WTC11 (cell line): ENCODE measurements around the gene TMEM150B. TPM values are rescaled to one million over a fixed set of nuclear protein-coding genes. Genes with fewer than 3 reads are reported as not detected.

Experiments used
- ATAC-seq: fragments of 200-7000 bp; cut with Tn5 transposase; 2 replicates; pipeline ENCODE4 v1.10.0; 2021; ENCODE audit warnings: mild to moderate bottlenecking, moderate library complexity
- CTCF ChIA-PET: fragments of 300-600 bp; sonication (Branson Sonifier 250); formaldehyde crosslinking; loops from one replicate; lab custom pipeline; 2021; ENCODE audit warnings: antibody characterized with exemption; lab: Charles Lee
- POLR2A ChIA-PET: fragments of 350-600 bp; sonication (Branson Sonifier 250); formaldehyde crosslinking; loops from one replicate; lab custom pipeline; 2021; ENCODE audit warnings: antibody characterized with exemption; lab: Charles Lee
- DNase-seq: peaks from one replicate; pipeline ENCODE4 v3.0.0; 2021; ENCODE audit warnings: low spot score
- H3K27ac Mint-ChIP-seq: 2 replicates; pipeline ENCODE4 v1.8.0; 2021; ENCODE audit warnings: mixed read lengths
- H3K27me3 Mint-ChIP-seq: 2 replicates; pipeline ENCODE4 v1.8.0; 2021; ENCODE audit warnings: low read depth, mild to moderate bottlenecking, moderate library complexity, mixed read lengths
- H3K36me3 Mint-ChIP-seq: 2 replicates; pipeline ENCODE4 v1.8.0; 2021; ENCODE audit warnings: mixed read lengths
- H3K4me1 Mint-ChIP-seq: 2 replicates; pipeline ENCODE4 v1.8.0; 2022; ENCODE audit warnings: mixed read lengths
- H3K4me3 Mint-ChIP-seq: 2 replicates; pipeline ENCODE4 v1.8.0; 2021; ENCODE audit warnings: mild to moderate bottlenecking, moderate library complexity, mixed read lengths
- H3K9me3 Mint-ChIP-seq: 2 replicates; pipeline ENCODE4 v1.8.0; 2021; ENCODE audit warnings: mixed read lengths
- ETV6 ChIP-seq: sonication (generic); formaldehyde crosslinking; IDR thresholded peaks from 2 replicates; pipeline ENCODE4 v1.8.1; 2022; ENCODE audit warnings: mild to moderate bottlenecking, missing genetic modification reagents
- FOXP4 ChIP-seq: sonication (generic); formaldehyde crosslinking; IDR thresholded peaks from 2 replicates; pipeline ENCODE4 v1.8.0; 2022; ENCODE audit warnings: mild to moderate bottlenecking, missing genetic modification reagents
- JAZF1 ChIP-seq: fragments of 250-450 bp; sonication (Bioruptor Pico); IDR thresholded peaks from 2 replicates; pipeline ENCODE4 v1.9.0; 2021; ENCODE audit warnings: moderate library complexity, mild to moderate bottlenecking, inconsistent platforms
- NR3C1 ChIP-seq: sonication (generic); formaldehyde crosslinking; conservative IDR thresholded peaks from 2 replicates; pipeline ENCODE4 v1.8.1; 2023; ENCODE audit warnings: low read depth, mild to moderate bottlenecking, missing genetic modification reagents
- PREB ChIP-seq: sonication (generic); formaldehyde crosslinking; IDR thresholded peaks from 2 replicates; pipeline ENCODE4 v1.8.1; 2022; ENCODE audit warnings: mild to moderate bottlenecking, missing genetic modification reagents, moderate library complexity, borderline replicate concordance
- TEAD1 ChIP-seq: sonication (generic); formaldehyde crosslinking; IDR thresholded peaks from 2 replicates; pipeline ENCODE4 v1.8.0; 2022; ENCODE audit warnings: mild to moderate bottlenecking, missing genetic modification reagents
- USF2 ChIP-seq: sonication (generic); formaldehyde crosslinking; IDR thresholded peaks from 2 replicates; pipeline ENCODE4 v1.8.1; 2023; ENCODE audit warnings: mild to moderate bottlenecking, missing genetic modification reagents, moderate library complexity
- ZBTB21 ChIP-seq: sonication (generic); formaldehyde crosslinking; IDR thresholded peaks from 2 replicates; pipeline ENCODE4 v1.8.1; 2023; ENCODE audit warnings: mild to moderate bottlenecking, missing genetic modification reagents, borderline replicate concordance
- ZBTB43 ChIP-seq: sonication (generic); formaldehyde crosslinking; IDR thresholded peaks from 2 replicates; pipeline ENCODE4 v1.8.1; 2023; ENCODE audit warnings: mild to moderate bottlenecking, missing genetic modification reagents
- ZNF219 ChIP-seq: sonication (generic); formaldehyde crosslinking; IDR thresholded peaks from 2 replicates; pipeline ENCODE4 v1.8.0; 2023; ENCODE audit warnings: missing genetic modification reagents, mild to moderate bottlenecking, borderline replicate concordance
- ZNF396 ChIP-seq: fragments of 250-450 bp; sonication (Bioruptor Pico); IDR thresholded peaks from 2 replicates; pipeline ENCODE4 v1.8.0; 2021; ENCODE audit warnings: mild to moderate bottlenecking, moderate library complexity, borderline replicate concordance
- ZNF416 ChIP-seq: fragments of 250-450 bp; sonication (Bioruptor Pico); IDR thresholded peaks from 2 replicates; pipeline ENCODE4 v1.9.0; 2021; ENCODE audit warnings: mild to moderate bottlenecking, inconsistent platforms
- total RNA-seq: library from RNA; stranded (reverse); gene quantifications from 3 replicates; pipeline ENCODE4 v1.2.3, GENCODE V29; 2021
- TF ChIP-seq, protein P1 (sequence below): sonication (generic); formaldehyde crosslinking; IDR thresholded peaks from 2 replicates; pipeline ENCODE4 v1.8.1; 2023; ENCODE audit warnings: mild to moderate bottlenecking, moderate library complexity, missing genetic modification reagents
- TF ChIP-seq, protein P2 (sequence below): sonication (generic); formaldehyde crosslinking; conservative IDR thresholded peaks from 2 replicates; pipeline ENCODE4 v1.8.1; 2023; ENCODE audit warnings: mild to moderate bottlenecking, low read depth, missing genetic modification reagents, moderate library complexity
- TF ChIP-seq, protein P3 (sequence below): sonication (generic); formaldehyde crosslinking; IDR thresholded peaks from 2 replicates; pipeline ENCODE4 v1.8.0; 2022; ENCODE audit warnings: mild to moderate bottlenecking, missing genetic modification reagents
- TF ChIP-seq, protein P4 (sequence below): sonication (generic); formaldehyde crosslinking; conservative IDR thresholded peaks from 2 replicates; pipeline ENCODE4 v1.8.1; 2022; ENCODE audit warnings: mild to moderate bottlenecking, missing genetic modification reagents

The TMEM150B gene
- total RNA-seq, 1 experiment from 2014 or later = 0.44 TPM

DNA sequence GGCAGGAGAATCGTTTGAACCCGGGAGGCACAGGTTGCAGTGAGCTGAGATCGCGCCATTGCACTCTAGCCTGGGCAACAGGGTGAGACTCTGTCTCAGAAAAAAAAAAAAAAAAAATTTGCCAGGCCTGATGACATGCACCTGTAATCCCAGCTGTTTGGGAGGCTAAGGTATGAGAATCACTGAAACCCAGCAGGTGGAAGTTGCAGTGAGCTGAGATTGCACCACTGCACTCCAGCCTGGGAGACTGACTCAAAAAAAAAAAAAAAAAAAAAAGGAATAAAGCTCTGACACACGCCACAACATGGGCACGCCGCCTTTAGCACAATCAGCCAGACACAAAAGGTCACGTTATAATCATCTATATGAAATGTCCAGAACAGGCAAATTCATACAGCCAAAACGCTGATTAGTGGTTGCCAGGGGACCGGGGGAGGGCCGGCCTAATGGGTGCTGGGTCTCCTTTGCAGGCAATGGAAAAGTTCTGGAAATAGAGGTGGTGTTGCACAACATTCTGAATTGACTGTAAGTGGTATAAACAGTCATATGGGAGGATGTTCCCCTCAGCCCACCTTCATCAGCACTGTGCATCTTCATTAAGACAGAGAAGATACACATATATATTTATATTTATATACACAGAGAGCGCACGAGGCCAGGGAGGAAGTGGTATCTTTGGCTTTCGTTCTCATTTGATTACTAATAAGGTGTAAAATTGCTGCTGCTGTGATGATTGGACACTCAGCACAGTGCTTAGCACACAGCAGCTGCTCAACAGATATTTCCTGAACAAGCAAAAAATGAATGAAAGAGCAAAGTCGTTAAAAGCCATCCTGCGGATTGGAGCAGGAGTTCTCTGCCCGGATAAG, 49.1 kb downstream of the TMEM150B start:
- CTCF ChIA-PET = interaction anchor here (0.6 to 0.9 kb wide), 2 partner anchors 115 to 159 kb away, joined by 3 to 4 read pairs; partner anchors contain the start of gene PPP1R12C
- no peaks in the 10 kb centered on the region for H3K9me3 Mint-ChIP-seq
- 0 out of 2 replicates have a peak overlapping the region, but pooled peaks have one; percentile 72 for H3K27ac Mint-ChIP-seq
- H3K36me3 Mint-ChIP-seq = peaks cover 8% of the 10 kb centered on the region
- H3K27me3 Mint-ChIP-seq = no peaks in the 10 kb centered on the region
- TF ChIP-seq ETV6 (CRISPR knock-in tag) = no peak
- no peak for TF ChIP-seq TEAD1
- DNase-seq (no peak), ATAC-seq (no peak)
- H3K4me1 Mint-ChIP-seq = peaks cover 10% of the 10 kb centered on the region
- no peak overlapping the region for H3K4me3 Mint-ChIP-seq
- POLR2A ChIA-PET = no interaction called here

DNA sequence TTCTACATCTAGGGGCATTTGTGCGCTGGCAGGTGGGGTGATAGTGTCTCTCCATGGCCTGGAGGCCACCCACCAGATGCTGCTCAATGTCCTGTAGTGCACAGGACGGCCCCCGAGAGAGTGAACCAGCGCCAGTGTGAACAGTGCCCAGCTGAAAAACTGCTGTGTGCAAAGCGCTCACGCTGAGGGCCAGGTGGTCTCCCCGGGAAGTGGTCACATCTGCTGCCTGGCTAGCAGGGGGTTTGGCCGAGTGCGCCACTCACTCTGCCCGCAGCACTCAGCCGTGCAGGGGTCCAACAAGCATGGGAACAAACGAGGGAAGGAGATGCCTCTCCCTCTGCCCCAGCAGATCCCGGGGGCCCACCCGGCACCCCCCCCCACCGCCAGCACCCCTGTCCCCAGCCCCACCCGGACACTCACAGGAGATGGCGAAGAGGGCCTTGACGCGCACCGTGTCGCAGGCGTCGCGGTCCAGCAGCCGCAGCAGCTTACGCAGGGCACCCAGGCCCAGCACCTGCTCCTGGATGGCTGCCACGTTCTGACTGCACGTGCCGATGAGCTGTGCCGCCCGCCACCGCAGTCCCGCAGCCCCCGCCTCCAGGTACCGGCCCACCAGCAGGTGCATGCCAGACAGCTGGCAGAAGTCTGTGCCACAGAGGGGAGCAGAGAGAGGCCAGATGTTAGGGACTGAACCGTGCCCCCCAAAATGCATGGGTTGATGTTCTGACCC, 51.0 kb downstream of the TMEM150B start:
- no peaks in the 10 kb centered on the region for H3K9me3 Mint-ChIP-seq
- no peak overlapping the region for H3K27ac Mint-ChIP-seq
- no peaks in the 10 kb centered on the region for H3K27me3 Mint-ChIP-seq
- TF ChIP-seq, protein P1, sequence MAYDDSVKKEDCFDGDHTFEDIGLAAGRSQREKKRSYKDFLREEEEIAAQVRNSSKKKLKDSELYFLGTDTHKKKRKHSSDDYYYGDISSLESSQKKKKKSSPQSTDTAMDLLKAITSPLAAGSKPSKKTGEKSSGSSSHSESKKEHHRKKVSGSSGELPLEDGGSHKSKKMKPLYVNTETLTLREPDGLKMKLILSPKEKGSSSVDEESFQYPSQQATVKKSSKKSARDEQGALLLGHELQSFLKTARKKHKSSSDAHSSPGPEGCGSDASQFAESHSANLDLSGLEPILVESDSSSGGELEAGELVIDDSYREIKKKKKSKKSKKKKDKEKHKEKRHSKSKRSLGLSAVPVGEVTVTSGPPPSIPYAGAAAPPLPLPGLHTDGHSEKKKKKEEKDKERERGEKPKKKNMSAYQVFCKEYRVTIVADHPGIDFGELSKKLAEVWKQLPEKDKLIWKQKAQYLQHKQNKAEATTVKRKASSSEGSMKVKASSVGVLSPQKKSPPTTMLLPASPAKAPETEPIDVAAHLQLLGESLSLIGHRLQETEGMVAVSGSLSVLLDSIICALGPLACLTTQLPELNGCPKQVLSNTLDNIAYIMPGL (CRISPR knock-in tag) = no peak
- TF ChIP-seq, protein P2, sequence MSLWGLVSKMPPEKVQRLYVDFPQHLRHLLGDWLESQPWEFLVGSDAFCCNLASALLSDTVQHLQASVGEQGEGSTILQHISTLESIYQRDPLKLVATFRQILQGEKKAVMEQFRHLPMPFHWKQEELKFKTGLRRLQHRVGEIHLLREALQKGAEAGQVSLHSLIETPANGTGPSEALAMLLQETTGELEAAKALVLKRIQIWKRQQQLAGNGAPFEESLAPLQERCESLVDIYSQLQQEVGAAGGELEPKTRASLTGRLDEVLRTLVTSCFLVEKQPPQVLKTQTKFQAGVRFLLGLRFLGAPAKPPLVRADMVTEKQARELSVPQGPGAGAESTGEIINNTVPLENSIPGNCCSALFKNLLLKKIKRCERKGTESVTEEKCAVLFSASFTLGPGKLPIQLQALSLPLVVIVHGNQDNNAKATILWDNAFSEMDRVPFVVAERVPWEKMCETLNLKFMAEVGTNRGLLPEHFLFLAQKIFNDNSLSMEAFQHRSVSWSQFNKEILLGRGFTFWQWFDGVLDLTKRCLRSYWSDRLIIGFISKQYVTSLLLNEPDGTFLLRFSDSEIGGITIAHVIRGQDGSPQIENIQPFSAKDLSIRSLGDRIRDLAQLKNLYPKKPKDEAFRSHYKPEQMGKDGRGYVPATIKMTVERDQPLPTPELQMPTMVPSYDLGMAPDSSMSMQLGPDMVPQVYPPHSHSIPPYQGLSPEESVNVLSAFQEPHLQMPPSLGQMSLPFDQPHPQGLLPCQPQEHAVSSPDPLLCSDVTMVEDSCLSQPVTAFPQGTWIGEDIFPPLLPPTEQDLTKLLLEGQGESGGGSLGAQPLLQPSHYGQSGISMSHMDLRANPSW (CRISPR knock-in tag) = no peak
- TF ChIP-seq JAZF1 (CRISPR knock-in tag) = no peak
- TF ChIP-seq, protein P3, sequence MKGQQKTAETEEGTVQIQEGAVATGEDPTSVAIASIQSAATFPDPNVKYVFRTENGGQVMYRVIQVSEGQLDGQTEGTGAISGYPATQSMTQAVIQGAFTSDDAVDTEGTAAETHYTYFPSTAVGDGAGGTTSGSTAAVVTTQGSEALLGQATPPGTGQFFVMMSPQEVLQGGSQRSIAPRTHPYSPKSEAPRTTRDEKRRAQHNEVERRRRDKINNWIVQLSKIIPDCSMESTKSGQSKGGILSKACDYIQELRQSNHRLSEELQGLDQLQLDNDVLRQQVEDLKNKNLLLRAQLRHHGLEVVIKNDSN (CRISPR knock-in tag) = no peak
- no peak for TF ChIP-seq USF2 (CRISPR knock-in tag)
- TF ChIP-seq ZBTB43 (CRISPR knock-in tag) = no peak
- peaks cover 2% of the 10 kb centered on the region for H3K4me1 Mint-ChIP-seq
- no peak for ATAC-seq
- POLR2A ChIA-PET = no interaction called here
- H3K4me3 Mint-ChIP-seq = no peak overlapping the region
- DNase-seq = no peak
- peaks cover 8% of the 10 kb centered on the region for H3K36me3 Mint-ChIP-seq
- CTCF ChIA-PET = no interaction called here

- Mint-ChIP-seq H3K9me3 (peaks cover 3% of the 10 kb centered on the region; the same call in 1 of the 2 replicates), H3K4me3 (no peak overlapping the region), H3K36me3 (peaks cover 10% of the 10 kb centered on the region), H3K27ac (peak overlapping the region; percentile 86), H3K27me3 (no peaks in the 10 kb centered on the region), H3K4me1 (no peaks in the 10 kb centered on the region)
- no peak for DNase-seq
- ChIA-PET CTCF (interaction anchor here (0.7 to 1.0 kb wide), 2 partner anchors 29 to 68 kb away, joined by 3 to 4 read pairs; no protein-coding TSS in a partner anchor), POLR2A (no interaction called here)
- peak; percentile 52 for ATAC-seq
- TF ChIP-seq FOXP4 (CRISPR knock-in tag) = no peak
- TF ChIP-seq ZNF416 (CRISPR knock-in tag) = no peak
- no peak for TF ChIP-seq ZNF396 (CRISPR knock-in tag)
- TF ChIP-seq ZNF219 (CRISPR knock-in tag) = no peak
- no peak for TF ChIP-seq NR3C1 (CRISPR knock-in tag)
- no peak for TF ChIP-seq PREB (CRISPR knock-in tag)
- no peak for TF ChIP-seq ZBTB21 (CRISPR knock-in tag)
- TF ChIP-seq, protein P4, sequence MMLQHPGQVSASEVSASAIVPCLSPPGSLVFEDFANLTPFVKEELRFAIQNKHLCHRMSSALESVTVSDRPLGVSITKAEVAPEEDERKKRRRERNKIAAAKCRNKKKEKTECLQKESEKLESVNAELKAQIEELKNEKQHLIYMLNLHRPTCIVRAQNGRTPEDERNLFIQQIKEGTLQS (CRISPR knock-in tag) = no peak
Observed at GRCh38 chr19:55272142-55272541, 53.0 kb downstream of the TMEM150B start.
